Lower lobe of right lung (tissue), 2 donors: ENCODE measurements around the gene GPR12. TPM values are rescaled to one million over a fixed set of nuclear protein-coding genes. Genes with fewer than 3 reads are reported as not detected.

Experiments used
- ATAC-seq, 2 donors: fragments of 200-7000 bp; cut with Tn5 transposase; one replicate each; pipeline ENCODE4 v1.9.1; 2020 to 2022; ENCODE audit warnings: mild to moderate bottlenecking in 2 of 2, moderate library complexity in 2 of 2
- DNase-seq: peaks from one replicate; pipeline ENCODE4 v3.0.0-alpha.2; 2020
- H3K27ac ChIP-seq: fragments of 200-600 bp; one replicate; pipeline ENCODE4 v1.8.0; 2022
- H3K27me3 ChIP-seq: fragments of 200-600 bp; one replicate; pipeline ENCODE4 v1.8.0; 2022; ENCODE audit warnings: low read depth
- H3K36me3 ChIP-seq: fragments of 200-600 bp; one replicate; pipeline ENCODE4 v1.8.0; 2022; ENCODE audit warnings: mild to moderate bottlenecking
- H3K4me1 ChIP-seq: fragments of 200-600 bp; one replicate; pipeline ENCODE4 v1.8.0; 2022
- H3K4me3 ChIP-seq: fragments of 200-600 bp; one replicate; pipeline ENCODE4 v1.8.0; 2022; ENCODE audit warnings: mild to moderate bottlenecking
- H3K9me3 ChIP-seq: fragments of 200-600 bp; one replicate; pipeline ENCODE4 v1.8.0; 2022
- intact Hi-C: fragments of 100-400 bp; cut with DNase I; formaldehyde crosslinking; loops from one replicate; pipeline ENCODE4 v1.11.0; 2022
- total RNA-seq: library from RNA; stranded (reverse); fragmentation: NEBNext Ultra II Directional; extraction: Animal tissue kit (Norgen Biotek cat#: 25700); gene quantifications from one replicate; pipeline ENCODE4 v1.2.1, GENCODE V29; 2021
- TF ChIP-seq, protein P1 (sequence below): fragments of 200-600 bp; IDR thresholded peaks from one replicate; pipeline ENCODE4 v1.8.0; 2022; ENCODE audit warnings: antibody characterized with exemption, mild to moderate bottlenecking
- donor health status: DM: no; HTN: yes; CAD: no; lungs with severe emphysema.

Gene GPR12
- total RNA-seq, 1 donor from 2014 or later: not detected

DNA sequence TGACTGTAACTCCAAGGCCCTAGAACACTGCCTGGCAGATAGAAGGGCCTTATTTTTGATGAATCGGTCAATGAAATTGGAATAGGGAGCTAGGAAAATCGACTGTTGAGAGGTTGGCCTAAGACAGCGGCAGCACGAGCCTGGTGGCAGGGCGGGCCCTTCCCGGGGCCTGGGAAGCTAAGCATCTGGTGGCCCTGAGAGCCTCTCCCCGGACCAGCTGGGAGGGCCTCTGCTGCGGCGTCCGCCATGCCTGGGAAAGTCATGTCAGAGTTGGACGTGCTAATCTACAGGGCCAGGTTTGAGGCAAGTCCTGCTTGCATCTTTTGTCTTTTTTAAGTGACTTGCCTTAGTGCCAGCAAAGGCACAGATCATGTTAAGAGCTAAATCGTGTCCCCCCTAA is 11.2 kb upstream of the GPR12 start:
- Histone ChIP-seq H3K27me3 (peaks cover 10% of the 10 kb centered on the region), H3K4me3 (no peak overlapping the region), H3K9me3 (no peaks in the 10 kb centered on the region), H3K27ac (no peak overlapping the region), H3K36me3 (no peaks in the 10 kb centered on the region), H3K4me1 (no peaks in the 10 kb centered on the region)
- intact Hi-C loops: no loop called here
- DNase-seq: no peak
- no peak for ATAC-seq
- TF ChIP-seq, protein P1, sequence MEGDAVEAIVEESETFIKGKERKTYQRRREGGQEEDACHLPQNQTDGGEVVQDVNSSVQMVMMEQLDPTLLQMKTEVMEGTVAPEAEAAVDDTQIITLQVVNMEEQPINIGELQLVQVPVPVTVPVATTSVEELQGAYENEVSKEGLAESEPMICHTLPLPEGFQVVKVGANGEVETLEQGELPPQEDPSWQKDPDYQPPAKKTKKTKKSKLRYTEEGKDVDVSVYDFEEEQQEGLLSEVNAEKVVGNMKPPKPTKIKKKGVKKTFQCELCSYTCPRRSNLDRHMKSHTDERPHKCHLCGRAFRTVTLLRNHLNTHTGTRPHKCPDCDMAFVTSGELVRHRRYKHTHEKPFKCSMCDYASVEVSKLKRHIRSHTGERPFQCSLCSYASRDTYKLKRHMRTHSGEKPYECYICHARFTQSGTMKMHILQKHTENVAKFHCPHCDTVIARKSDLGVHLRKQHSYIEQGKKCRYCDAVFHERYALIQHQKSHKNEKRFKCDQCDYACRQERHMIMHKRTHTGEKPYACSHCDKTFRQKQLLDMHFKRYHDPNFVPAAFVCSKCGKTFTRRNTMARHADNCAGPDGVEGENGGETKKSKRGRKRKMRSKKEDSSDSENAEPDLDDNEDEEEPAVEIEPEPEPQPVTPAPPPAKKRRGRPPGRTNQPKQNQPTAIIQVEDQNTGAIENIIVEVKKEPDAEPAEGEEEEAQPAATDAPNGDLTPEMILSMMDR: no peak

DNA sequence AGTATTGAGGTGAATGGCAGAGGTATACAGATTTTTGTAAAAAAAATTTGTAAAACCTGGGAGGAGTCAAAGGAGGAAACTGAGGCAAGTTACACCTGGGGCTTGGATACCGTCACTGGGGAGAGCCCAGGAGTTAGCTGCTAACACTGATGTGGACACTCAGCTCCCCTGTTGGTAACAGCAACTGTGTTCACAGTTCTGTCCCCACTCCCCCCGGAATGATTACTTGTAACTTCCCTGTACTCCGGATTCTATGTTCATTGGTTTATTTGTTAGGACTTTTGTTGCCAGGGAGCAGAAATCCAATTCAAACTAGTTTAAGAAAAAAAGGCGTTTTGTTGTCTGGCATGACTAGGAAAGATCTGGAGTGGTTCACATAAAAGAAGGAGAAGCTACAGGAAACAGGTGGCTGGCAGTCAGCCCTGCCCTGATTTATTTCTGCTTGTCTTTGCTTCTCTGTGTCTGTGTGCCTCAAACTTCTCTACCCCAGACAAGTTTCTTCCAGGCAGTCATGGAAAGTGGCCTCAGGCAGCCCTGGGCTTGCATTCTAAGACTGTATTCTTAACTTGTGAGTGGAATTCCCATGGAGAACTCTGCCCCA is 2.3 kb upstream of the GPR12 start:
- Histone ChIP-seq H3K36me3 (no peaks in the 10 kb centered on the region), H3K27ac (no peak overlapping the region), H3K4me1 (peaks cover 7% of the 10 kb centered on the region), H3K27me3 (peaks cover 64% of the 10 kb centered on the region), H3K4me3 (no peak overlapping the region), H3K9me3 (no peaks in the 10 kb centered on the region)
- DNase-seq (no peak), ATAC-seq (no peak)
- intact Hi-C loops: no loop called here
- TF ChIP-seq, protein P1: no peak

DNA sequence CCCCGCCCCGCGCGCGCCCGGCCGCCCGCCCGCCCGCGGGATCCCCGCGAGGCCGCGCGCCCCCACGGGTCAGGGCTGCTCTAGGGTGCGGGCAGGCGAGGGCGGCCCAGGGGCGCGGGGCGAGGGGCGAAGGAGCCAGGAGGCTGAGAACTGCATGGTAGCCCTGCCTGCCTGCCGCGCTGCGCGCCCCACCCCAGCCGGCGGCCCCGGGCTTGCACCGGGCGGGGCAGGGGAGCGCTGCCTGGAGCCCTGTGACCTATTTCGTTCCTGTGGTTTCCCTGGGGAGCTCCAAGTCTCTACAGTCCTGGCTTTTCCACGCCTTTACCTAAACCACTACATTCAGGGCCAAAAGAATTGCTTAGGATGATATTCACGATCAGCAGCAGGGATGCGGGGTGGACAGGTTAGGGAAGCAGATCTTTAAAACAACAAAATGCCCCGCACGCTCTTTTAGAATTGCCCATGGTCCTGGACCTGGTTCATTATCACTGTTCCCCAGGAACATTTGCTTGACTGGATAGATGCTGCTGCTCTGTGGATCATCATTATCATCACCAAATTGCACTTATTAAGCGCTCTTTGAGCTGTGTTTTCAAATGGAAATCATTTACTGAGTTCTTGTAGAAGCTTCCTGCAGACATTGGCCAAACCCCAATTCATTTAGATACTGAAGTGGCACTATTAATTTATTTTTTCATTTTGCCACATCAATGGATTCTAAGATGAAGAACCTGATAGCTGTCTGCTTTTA is 421 bp upstream of the GPR12 start:
- no peaks in the 10 kb centered on the region for H3K36me3 ChIP-seq
- no peak overlapping the region for H3K27ac ChIP-seq
- no peak overlapping the region for H3K4me3 ChIP-seq
- H3K27me3 ChIP-seq: peaks cover 68% of the 10 kb centered on the region
- peak in 1 of 2 donors; percentile 32 for ATAC-seq
- H3K9me3 ChIP-seq: no peaks in the 10 kb centered on the region
- intact Hi-C loops: no loop called here
- TF ChIP-seq, protein P1: no peak
- peaks cover 7% of the 10 kb centered on the region for H3K4me1 ChIP-seq
- DNase-seq: no peak

DNA sequence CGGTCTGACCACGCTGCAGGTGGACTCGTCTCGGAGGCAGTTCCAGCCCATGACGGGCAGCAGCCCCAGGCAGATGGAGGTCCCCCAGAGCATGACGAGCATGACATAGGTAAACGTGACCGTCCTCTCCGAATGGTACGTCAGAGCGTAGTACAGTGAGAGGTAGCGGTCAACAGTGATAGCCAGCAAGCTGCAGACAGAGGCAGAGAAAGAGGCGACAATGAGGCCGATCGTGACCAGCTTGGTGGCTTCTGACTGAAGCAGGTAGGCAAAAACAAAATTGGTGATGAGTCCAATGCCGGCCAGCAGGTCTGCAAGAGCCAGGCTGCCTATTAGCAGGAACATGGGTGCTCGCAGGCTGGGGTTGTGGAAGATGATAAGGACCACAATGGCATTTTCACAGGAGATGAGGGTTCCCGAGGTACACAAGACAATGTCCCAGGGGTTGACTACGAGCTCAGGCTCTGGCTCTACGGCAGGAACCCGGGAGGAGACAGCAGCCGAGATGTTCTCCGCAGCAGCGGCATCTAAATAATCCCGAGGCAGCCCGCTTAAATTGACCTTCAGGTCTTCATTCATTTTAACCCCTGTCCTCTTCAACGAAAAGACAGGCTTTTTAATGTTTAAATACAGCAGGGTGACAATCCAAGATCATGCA is 1.2 kb downstream of the GPR12 start:
- H3K9me3 ChIP-seq: no peaks in the 10 kb centered on the region
- peaks cover 7% of the 10 kb centered on the region for H3K4me1 ChIP-seq
- TF ChIP-seq, protein P1: no peak
- ATAC-seq: no peak
- peak overlapping the region; percentile 38 for H3K4me3 ChIP-seq
- H3K36me3 ChIP-seq: no peaks in the 10 kb centered on the region
- peaks cover 61% of the 10 kb centered on the region for H3K27me3 ChIP-seq
- no peak overlapping the region for H3K27ac ChIP-seq
- intact Hi-C loops: no loop called here
- DNase-seq: no peak

DNA sequence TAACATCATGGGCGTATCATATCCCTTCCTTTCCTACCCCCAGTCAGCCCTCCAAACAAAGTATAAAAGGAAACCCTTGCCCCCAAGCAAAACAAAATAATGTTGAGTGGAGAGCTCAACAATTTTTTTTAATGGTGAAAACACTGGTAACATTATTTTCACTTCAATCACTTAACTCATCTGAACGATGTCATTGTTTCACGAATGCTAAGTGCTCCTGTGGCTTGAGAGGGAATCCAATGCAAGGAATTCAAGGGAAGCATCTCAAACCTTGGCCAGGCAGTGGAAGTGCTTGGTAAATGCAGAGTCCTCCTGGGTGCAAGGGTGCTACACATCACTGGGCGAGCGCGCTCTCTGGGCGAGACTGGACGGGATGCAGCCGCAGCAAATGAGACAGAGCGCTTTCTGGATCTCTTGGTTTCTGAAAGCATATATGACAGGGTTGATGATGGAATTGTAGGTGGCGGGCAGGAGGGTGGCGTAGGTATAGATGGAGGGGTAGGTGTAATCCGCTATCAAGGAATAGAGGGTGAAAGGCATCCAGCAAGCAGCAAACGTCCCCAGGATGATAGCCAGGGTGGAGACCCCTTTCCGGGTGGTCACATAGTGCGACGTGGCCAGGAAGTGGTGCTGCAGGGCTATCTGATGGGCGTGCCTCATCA is 2.0 kb downstream of the GPR12 start:
- TF ChIP-seq, protein P1: no peak
- Histone ChIP-seq H3K36me3 (no peaks in the 10 kb centered on the region), H3K4me3 (no peak overlapping the region), H3K27me3 (peaks cover 60% of the 10 kb centered on the region), H3K27ac (no peak overlapping the region), H3K9me3 (no peaks in the 10 kb centered on the region), H3K4me1 (peaks cover 7% of the 10 kb centered on the region)
- DNase-seq (no peak), ATAC-seq (no peak)
- intact Hi-C loops: no loop called here
